SK-N-SH (cell line): ENCODE measurements around the gene CT55. TPM values are rescaled to one million over a fixed set of nuclear protein-coding genes. Genes with fewer than 3 reads are reported as not detected.
"Not testable (repeated sequence)": the region's sequence is repeated elsewhere in the genome, so short reads cannot be mapped to it uniquely, and the experiment has no call there.

Source experiments
- CTCF ChIA-PET: fragments of 300-600, 350-600 bp; formaldehyde crosslinking; extraction: SDS; loops from one replicate; lab custom pipeline; 2021; lab: Yijun Ruan, JAX
- POLR2A ChIA-PET: fragments of 350-600 bp; sonication (Branson Sonifier 250); formaldehyde crosslinking; extraction: SDS; loops from one replicate; lab custom pipeline; 2020; ENCODE audit warnings: antibody characterized with exemption, inconsistent platforms; lab: Yijun Ruan, JAX
- DNase-seq: peaks from one replicate; pipeline ENCODE4 v3.0.0; 2012
- H2AFZ ChIP-seq: fragments of 200-600 bp; sonication (generic); 2 replicates; pipeline ENCODE4 v1.8.1; 2016; ENCODE audit warnings: antibody characterized with exemption, mild to moderate bottlenecking, low read depth
- H3F3A ChIP-seq: fragments of 200-600 bp; sonication (generic); replicated peaks from 2 replicates; pipeline ENCODE3; 2016; ENCODE audit warnings: antibody characterized with exemption, mild to moderate bottlenecking; ENCODE audit not compliant: insufficient read depth
- H3K27ac ChIP-seq, 2 experiments: fragments of 200-500 bp in 1 of 2; fragments of 200-600 bp in 1 of 2; sonication (Bioruptor generic) in 1 of 2; sonication (generic), shearing (Covaris generic) in 1 of 2; 2 replicates each; pipeline versions ENCODE4 v1.5.1 to v1.6.1; 2014 to 2016; ENCODE audit warnings: low read depth in 2 of 2, inconsistent platforms in 1 of 2, low read length in 1 of 2, mild to moderate bottlenecking in 1 of 2, mixed read lengths in 1 of 2
- H3K27me3 ChIP-seq: fragments of 200-600 bp; sonication (generic), shearing (Covaris generic); 2 replicates; pipeline ENCODE4 v1.6.1; 2016; ENCODE audit warnings: mixed run types; ENCODE audit not compliant: insufficient read depth
- H3K36me3 ChIP-seq, 2 experiments: fragments of 200-500 bp in 1 of 2; fragments of 200-600 bp in 1 of 2; sonication (Bioruptor generic) in 1 of 2; sonication (generic) in 1 of 2; replicated peaks in 1 of 2; 2 replicates each; pipeline versions ENCODE3 to v1.5.1; 2014 to 2016; ENCODE audit warnings: low read length in 1 of 2, mild to moderate bottlenecking in 1 of 2; ENCODE audit not compliant: insufficient read depth in 2 of 2, control insufficient read depth in 1 of 2
- H3K4me1 ChIP-seq, 2 experiments: fragments of 200-500 bp in 1 of 2; fragments of 200-600 bp in 1 of 2; sonication (Bioruptor generic) in 1 of 2; sonication (generic), shearing (Covaris generic) in 1 of 2; 2 replicates each; pipeline versions ENCODE4 v1.5.1 to v1.6.1; 2014 to 2016; ENCODE audit warnings: low read depth in 1 of 2, low read length in 1 of 2, mixed run types in 1 of 2; ENCODE audit not compliant: insufficient read depth in 2 of 2, control insufficient read depth in 1 of 2
- H3K4me2 ChIP-seq: fragments of 200-600 bp; sonication (generic), shearing (Covaris generic); 2 replicates; pipeline ENCODE4 v1.6.1; 2017; ENCODE audit warnings: mixed run types
- H3K4me3 ChIP-seq, 2 experiments: fragments of 200-500 bp in 1 of 2; fragments of 200-600 bp in 1 of 2; sonication (Bioruptor generic) in 1 of 2; sonication (generic), shearing (Covaris generic) in 1 of 2; 2 replicates each; pipeline versions ENCODE4 v1.5.1 to v1.8.1; 2014 to 2016; ENCODE audit warnings: low read depth in 2 of 2, inconsistent platforms in 1 of 2, low read length in 1 of 2, mild to moderate bottlenecking in 1 of 2, mixed read lengths in 1 of 2, moderate library complexity in 1 of 2
- H3K79me2 ChIP-seq: fragments of 200-600 bp; sonication (generic); 2 replicates; pipeline ENCODE4 v1.8.1; 2017; ENCODE audit warnings: mild to moderate bottlenecking; ENCODE audit not compliant: insufficient read depth
- H3K9ac ChIP-seq: fragments of 200-600 bp; sonication (generic); 2 replicates; pipeline ENCODE4 v1.6.1; 2017; ENCODE audit warnings: mixed run types
- H3K9me2 ChIP-seq: fragments of 200-600 bp; sonication (generic); 2 replicates; pipeline ENCODE4 v1.6.1; 2017; ENCODE audit warnings: mixed run types
- H3K9me3 ChIP-seq: fragments of 200-600 bp; sonication (generic); 2 replicates; pipeline ENCODE4 v1.6.1; 2017; ENCODE audit warnings: mixed run types, mild to moderate bottlenecking, moderate library complexity
- H4K20me1 ChIP-seq: fragments of 200-600 bp; sonication (generic); 2 replicates; pipeline ENCODE4 v1.6.1; 2017; ENCODE audit warnings: mild to moderate bottlenecking, mixed run types; ENCODE audit not compliant: insufficient read depth
- CHD2 ChIP-seq: fragments of 150-350 bp; IDR thresholded peaks from 2 replicates; pipeline ENCODE4 v1.6.1; 2018; ENCODE audit warnings: low read length; ENCODE audit not compliant: partially characterized antibody
- CTCF ChIP-seq: fragments of 200-600 bp; sonication (generic); IDR thresholded peaks from 2 replicates; pipeline ENCODE4 v1.6.1; 2017; ENCODE audit warnings: antibody characterized with exemption, mild to moderate bottlenecking, moderate library complexity
- FOXM1 ChIP-seq: IDR thresholded peaks from 2 replicates; pipeline ENCODE4 v1.4.0; 2012; ENCODE audit warnings: low read depth, mild to moderate bottlenecking
- GABPA ChIP-seq: IDR thresholded peaks from 2 replicates; pipeline ENCODE4 v1.4.0; 2012; ENCODE audit warnings: low read depth, mild to moderate bottlenecking
- GATA2 ChIP-seq: sonication (generic); formaldehyde crosslinking; IDR thresholded peaks from 2 replicates; pipeline ENCODE4 v1.5.0; 2020; ENCODE audit warnings: mild to moderate bottlenecking, missing genetic modification reagents
- IRF3 ChIP-seq: fragments of 150-350 bp; IDR thresholded peaks from 2 replicates; pipeline ENCODE4 v1.6.1; 2016; ENCODE audit warnings: mild to moderate bottlenecking, low read depth, low read length
- JUND ChIP-seq: IDR thresholded peaks from 2 replicates; pipeline ENCODE4 v1.4.0; 2012
- MAX ChIP-seq: IDR thresholded peaks from 2 replicates; pipeline ENCODE4 v1.4.0; 2012; ENCODE audit warnings: low read depth
- NFIC ChIP-seq: IDR thresholded peaks from 2 replicates; pipeline ENCODE4 v1.4.0; 2012; ENCODE audit warnings: borderline replicate concordance
- POLR2AphosphoS5 ChIP-seq: IDR thresholded peaks from 2 replicates; pipeline ENCODE4 v1.6.1; 2012; ENCODE audit warnings: low read depth, low read length
- RAD21 ChIP-seq: IDR thresholded peaks from 2 replicates; pipeline ENCODE4 v1.6.1; 2012; ENCODE audit warnings: mild to moderate bottlenecking, low read length
- REST ChIP-seq: IDR thresholded peaks from 2 replicates; pipeline ENCODE4 v1.6.1; 2012; ENCODE audit warnings: mild to moderate bottlenecking, low read depth, low read length, moderate library complexity
- SIN3A ChIP-seq: IDR thresholded peaks from 2 replicates; pipeline ENCODE4 v1.6.1; 2012; ENCODE audit warnings: low read depth, mild to moderate bottlenecking, low read length, moderate library complexity, borderline replicate concordance
- SMC3 ChIP-seq: IDR thresholded peaks from 2 replicates; pipeline ENCODE4 v1.6.1; 2012; ENCODE audit warnings: low read depth, low read length, improper control_type of control experiment
- TAF1 ChIP-seq: IDR thresholded peaks from 2 replicates; pipeline ENCODE4 v1.6.1; 2012; ENCODE audit warnings: low read depth, mild to moderate bottlenecking, low read length, moderate library complexity, borderline replicate concordance
- TCF12 ChIP-seq: IDR thresholded peaks from 2 replicates; pipeline ENCODE4 v1.4.0; 2012
- TEAD4 ChIP-seq: IDR thresholded peaks from 2 replicates; pipeline ENCODE4 v1.4.0; 2012; ENCODE audit warnings: mild to moderate bottlenecking, borderline replicate concordance; ENCODE audit not compliant: insufficient read depth
- USF2 ChIP-seq: fragments of 150-350 bp; IDR thresholded peaks from 2 replicates; pipeline ENCODE4 v1.6.1; 2017; ENCODE audit warnings: antibody characterized with exemption, low read length, low read depth, borderline replicate concordance
- WGBS: methylation state at CpG from one replicate; pipeline ENCODE4 v1.1.6; 2017; ENCODE audit warnings: low lambda C conversion rate; 5-methylcytosine and 5-hydroxymethylcytosine counted together
- polyA plus RNA-seq, 3 experiments: library from polyadenylated mRNA; depleted of rRNA; stranded (reverse); fragments of >200 nt; gene quantifications; 2 replicates each; pipeline ENCODE4 v1.2.3, GENCODE V29; 2012

CT55 gene
- polyA plus RNA-seq, 1 of the 3 experiments (the other 2 are of a cell fraction) = 1.5 TPM

GRCh38 chrX:135206427-135206826 lies 35.2 kb upstream of the CT55 start:
- H3K9me3 ChIP-seq, H3K9ac ChIP-seq, POLR2A ChIA-PET, H3K4me2 ChIP-seq, H3K27ac ChIP-seq, H4K20me1 ChIP-seq, H3K36me3 ChIP-seq, H3K9me2 ChIP-seq, H3K27me3 ChIP-seq, H3F3A ChIP-seq, H3K4me1 ChIP-seq, H3K79me2 ChIP-seq, H3K4me3 ChIP-seq, DNase-seq, H2AFZ ChIP-seq: not testable (repeated sequence)
- 0% methylated on average over 2 of the region's 11 CpGs for WGBS
- CTCF ChIA-PET = interaction anchor here (0.8 kb wide), 1 partner anchor 126 kb away, joined by 3 read pairs; no protein-coding TSS in a partner anchor
- TF ChIP-seq CTCF (peak; percentile 61), RAD21 (0 out of 2 replicates have a peak, but pooled peaks have one; percentile 13)

- 2% methylated on average over 4 of the region's 4 CpGs for WGBS
- no peak for DNase-seq
- TF ChIP-seq SIN3A = no peak
- TF ChIP-seq JUND = no peak
- no peak for TF ChIP-seq MAX
- no peak for TF ChIP-seq FOXM1
- TF ChIP-seq REST = no peak
- no peak for TF ChIP-seq CHD2
- no peak for TF ChIP-seq TEAD4
- TF ChIP-seq SMC3 = no peak
- TF ChIP-seq TAF1 = no peak
- no peak for TF ChIP-seq USF2
- TF ChIP-seq TCF12 = no peak
- no peak for TF ChIP-seq NFIC
- TF ChIP-seq POLR2AphosphoS5 = no peak
- no peak for TF ChIP-seq IRF3
- TF ChIP-seq GATA2 (CRISPR knock-in tag) = no peak
- no peak for TF ChIP-seq GABPA
- Histone ChIP-seq H2AFZ (no peak overlapping the region), H3K36me3 (no peaks in the 10 kb centered on the region), H3K9me3 (no peaks in the 10 kb centered on the region), H3F3A (no peaks in the 10 kb centered on the region), H3K4me1 (no peaks in the 10 kb centered on the region), H3K9me2 (no peaks in the 10 kb centered on the region), H3K4me2 (no peak overlapping the region), H4K20me1 (no peaks in the 10 kb centered on the region), H3K27ac (no peak overlapping the region), H3K79me2 (no peaks in the 10 kb centered on the region), H3K4me3 (no peak overlapping the region), H3K27me3 (peaks cover 7% of the 10 kb centered on the region; the same call in 1 of the 2 replicates), H3K9ac (no peak overlapping the region)
- ChIA-PET CTCF (no interaction called here), POLR2A (no interaction called here)
These were observed 29.1 kb upstream of the CT55 start for GRCh38 chrX:135200297-135200696.
